Left lung (tissue), 10 donors: ENCODE results near the gene DNASE1L2. TPM values are rescaled to one million over a fixed set of nuclear protein-coding genes. Genes with fewer than 3 reads are reported as not detected.
"Not testable (repeated sequence)": the region's sequence is repeated elsewhere in the genome, so short reads cannot be mapped to it uniquely, and the experiment has no call there.

ENCODE experiments used
- ATAC-seq: fragments of 200-7000 bp; cut with Tn5 transposase; one replicate; pipeline ENCODE4 v1.9.1; 2020; ENCODE audit warnings: moderate library complexity
- DNase-seq, 4 donors: peaks; one replicate each; pipeline ENCODE4 v3.0.0-alpha.2; 2013 to 2020
- H3K27ac ChIP-seq, 2 donors: fragments of 200-600 bp; sonication (generic) in 1 of 2; one replicate each; pipeline versions ENCODE4 v1.5.0 to v1.8.0; 2020 to 2021
- H3K27me3 ChIP-seq, 2 donors: fragments of 200-600 bp; sonication (generic) in 1 of 2; one replicate each; pipeline versions ENCODE4 v1.5.0 to v1.8.0; 2020 to 2021
- H3K36me3 ChIP-seq, 2 donors: fragments of 200-600 bp; sonication (generic) in 1 of 2; one replicate each; pipeline versions ENCODE4 v1.5.0 to v1.8.0; 2020 to 2021
- H3K4me1 ChIP-seq, 2 donors: fragments of 200-600 bp; one replicate each; pipeline ENCODE4 v1.8.0; 2021
- H3K4me3 ChIP-seq, 2 donors: fragments of 200-600 bp; sonication (generic) in 1 of 2; one replicate each; pipeline versions ENCODE4 v1.5.0 to v1.8.0; 2020 to 2021; ENCODE audit warnings: mild to moderate bottlenecking in 1 of 2
- H3K9me3 ChIP-seq, 2 donors: fragments of 200-600 bp; sonication (generic) in 1 of 2; one replicate each; pipeline versions ENCODE4 v1.5.0 to v1.8.0; 2020 to 2021
- intact Hi-C, 2 donors: fragments of 100-400 bp; cut with DNase I; formaldehyde crosslinking; loops; one replicate each; pipeline versions ENCODE4 v1.11.2 to v1.14.2; 2022
- polyA plus RNA-seq, 6 donors: library from polyadenylated mRNA; unstranded; fragments of 120-200 nt; gene quantifications; one replicate each; pipeline ENCODE4 v1.2.1, GENCODE V29; 2013; ENCODE audit not compliant: insufficient read length in 6 of 6
- total RNA-seq, 2 donors: library from RNA; stranded (reverse); fragmentation: NEBNext Ultra II Directional; extraction: Animal tissue kit (Norgen Biotek cat#: 25700); gene quantifications; one replicate each; pipeline ENCODE4 v1.2.1, GENCODE V29; 2021
- TF ChIP-seq, protein P1 (sequence below), 2 donors: fragments of 200-600 bp; sonication (generic) in 1 of 2; IDR thresholded peaks; one replicate each; pipeline versions ENCODE4 v1.5.0 to v1.8.0; 2021; ENCODE audit warnings: antibody characterized with exemption in 2 of 2
- donor health status: DM: no; HTN: yes; CAD: no.
- donor health status: DM: no; HTN: no; CAD: no.

Gene DNASE1L2
- total and polyA plus RNA-seq, 8 donors, result 0.27 to 1.7 (median 0.99) TPM

DNA sequence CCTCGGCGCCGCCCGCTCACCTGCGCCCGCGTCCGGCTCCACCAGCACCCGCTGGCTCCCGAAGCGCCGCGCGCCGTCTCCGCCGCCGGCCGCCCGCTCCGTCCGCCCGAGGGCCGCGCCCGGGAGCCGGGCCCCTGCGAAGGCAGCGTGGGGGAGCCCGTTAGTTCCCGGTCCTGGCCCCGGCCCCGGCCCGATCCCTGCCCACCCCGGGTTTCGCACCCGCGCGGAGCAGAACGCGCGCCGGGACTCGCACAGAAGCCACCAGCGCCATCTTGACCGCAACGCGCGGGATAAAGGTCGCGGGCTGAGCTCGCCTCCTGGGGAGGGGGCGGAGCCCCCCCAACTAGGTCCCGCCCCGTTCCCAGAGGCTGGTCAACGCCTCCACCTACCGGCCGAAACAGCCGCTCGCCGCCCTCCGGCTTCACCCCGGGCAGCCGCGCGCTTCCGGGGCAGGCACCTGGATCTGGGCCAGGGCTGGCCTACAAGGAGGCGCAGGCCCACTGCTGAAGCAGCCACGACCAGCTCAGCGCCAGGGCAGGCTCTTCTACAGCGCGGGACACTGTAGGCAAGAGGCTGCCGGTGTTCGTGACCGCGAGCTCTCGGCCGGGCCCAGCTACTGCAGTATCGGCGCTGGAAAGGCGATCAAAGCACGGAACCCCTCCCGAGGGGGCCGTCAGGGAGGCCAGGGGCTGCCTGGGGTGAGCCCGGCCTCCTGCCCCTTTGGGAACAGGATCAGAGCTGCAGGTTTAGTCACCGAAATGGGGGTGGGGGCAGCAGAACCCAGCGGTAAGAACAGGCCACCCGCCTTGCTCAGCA lies 15.3 kb downstream of the DNASE1L2 start, which contains the start of gene ECI1:
ECI1 (minus strand) TSS at position 292 of the 816 bp plus-strand sequence; CDS start at position 271, 21 bp downstream.
- Histone ChIP-seq H3K27me3 (no peaks in the 10 kb centered on the region), H3K4me3 (peak within 1 kb of the TSS; percentile 48 to 64), H3K27ac (peak within 1 kb of the TSS; percentile 77 to 84), H3K36me3 (peaks cover 0 to 52% of the 10 kb centered on the region in 2 donors), H3K4me1 (peaks cover 14 to 32% of the 10 kb centered on the region in 2 donors), H3K9me3 (no peaks in the 10 kb centered on the region)
- TF ChIP-seq, protein P1, sequence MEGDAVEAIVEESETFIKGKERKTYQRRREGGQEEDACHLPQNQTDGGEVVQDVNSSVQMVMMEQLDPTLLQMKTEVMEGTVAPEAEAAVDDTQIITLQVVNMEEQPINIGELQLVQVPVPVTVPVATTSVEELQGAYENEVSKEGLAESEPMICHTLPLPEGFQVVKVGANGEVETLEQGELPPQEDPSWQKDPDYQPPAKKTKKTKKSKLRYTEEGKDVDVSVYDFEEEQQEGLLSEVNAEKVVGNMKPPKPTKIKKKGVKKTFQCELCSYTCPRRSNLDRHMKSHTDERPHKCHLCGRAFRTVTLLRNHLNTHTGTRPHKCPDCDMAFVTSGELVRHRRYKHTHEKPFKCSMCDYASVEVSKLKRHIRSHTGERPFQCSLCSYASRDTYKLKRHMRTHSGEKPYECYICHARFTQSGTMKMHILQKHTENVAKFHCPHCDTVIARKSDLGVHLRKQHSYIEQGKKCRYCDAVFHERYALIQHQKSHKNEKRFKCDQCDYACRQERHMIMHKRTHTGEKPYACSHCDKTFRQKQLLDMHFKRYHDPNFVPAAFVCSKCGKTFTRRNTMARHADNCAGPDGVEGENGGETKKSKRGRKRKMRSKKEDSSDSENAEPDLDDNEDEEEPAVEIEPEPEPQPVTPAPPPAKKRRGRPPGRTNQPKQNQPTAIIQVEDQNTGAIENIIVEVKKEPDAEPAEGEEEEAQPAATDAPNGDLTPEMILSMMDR (IDR thresholded peaks at IDR 0.05), result peak; percentile 48 to 79
- DNase-seq, result peak; percentile 90 to 100 (median 96)
- ATAC-seq, result peak; percentile 99
- intact Hi-C loops, result no loop called here

- Histone ChIP-seq H3K27ac (peak overlapping the region in 1 of 2 donors; percentile 84), H3K27me3 (no peaks in the 10 kb centered on the region), H3K36me3 (peaks cover 0 to 56% of the 10 kb centered on the region in 2 donors), H3K4me3 (no peak overlapping the region), H3K9me3 (no peaks in the 10 kb centered on the region), H3K4me1 (peaks cover 14 to 32% of the 10 kb centered on the region in 2 donors)
- intact Hi-C loops, result no loop called here
- ATAC-seq, result no peak
- TF ChIP-seq, protein P1 (IDR thresholded peaks at IDR 0.05), result no peak
- DNase-seq, result no peak
These were observed 16.5 kb downstream of the DNASE1L2 start for GRCh38 chr16:2252806-2253148.

GRCh38 chr16:2253293-2253692 lies 17.0 kb downstream of the DNASE1L2 start:
- TF ChIP-seq, protein P1 (IDR thresholded peaks at IDR 0.05), result no peak
- intact Hi-C loops, result no loop called here

DNA sequence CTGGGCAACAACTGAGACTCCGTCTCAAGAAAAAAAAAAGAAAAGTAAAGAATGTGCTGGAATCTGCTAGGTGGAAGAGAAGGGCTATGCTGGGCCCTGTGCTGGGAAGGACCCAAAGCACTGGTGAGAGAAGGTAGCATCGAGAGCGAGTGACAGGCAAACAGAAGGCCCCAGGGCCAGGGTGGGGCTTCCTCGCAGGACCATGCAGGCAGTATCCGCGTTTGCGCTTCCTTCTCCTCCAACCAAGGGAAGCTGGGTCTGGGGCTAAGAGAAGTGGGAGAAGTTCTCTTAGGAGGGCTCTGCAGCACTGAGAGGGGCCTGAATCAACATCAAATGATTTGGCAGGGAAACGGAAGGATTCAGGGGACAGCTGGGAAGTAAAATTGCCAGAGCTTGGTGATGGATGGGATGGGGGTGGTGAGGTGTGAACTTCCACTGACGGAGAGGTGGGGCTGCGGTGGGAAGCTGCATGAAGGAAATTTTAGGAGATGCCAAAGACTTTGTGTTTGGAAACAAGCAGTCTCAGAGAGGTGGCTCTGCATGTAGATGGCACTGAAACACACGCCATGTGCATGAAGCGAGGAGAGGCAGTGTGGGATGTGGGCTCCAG lies 20.4 kb downstream of the DNASE1L2 start:
- intact Hi-C loops, result no loop called here
- H3K4me1 ChIP-seq, result peaks cover 6 to 12% of the 10 kb centered on the region in 2 donors
- ATAC-seq (no peak), DNase-seq (no peak)
- TF ChIP-seq, protein P1 (IDR thresholded peaks at IDR 0.05), result no peak
- H3K27ac ChIP-seq, result no peak overlapping the region
- H3K9me3 ChIP-seq, result no peaks in the 10 kb centered on the region
- no peak overlapping the region for H3K4me3 ChIP-seq
- peaks cover 0 to 95% of the 10 kb centered on the region in 2 donors for H3K36me3 ChIP-seq
- H3K27me3 ChIP-seq, result no peaks in the 10 kb centered on the region

More at GRCh38 chr16:2253293-2253692, 17.0 kb downstream of the DNASE1L2 start:
- no peak for DNase-seq
- H3K27ac ChIP-seq, result no peak overlapping the region
- no peak overlapping the region for H3K4me3 ChIP-seq
- H3K36me3 ChIP-seq, result peaks cover 0 to 61% of the 10 kb centered on the region in 2 donors
- peaks cover 14 to 32% of the 10 kb centered on the region in 2 donors for H3K4me1 ChIP-seq
- no peaks in the 10 kb centered on the region for H3K9me3 ChIP-seq
- no peak for ATAC-seq
- H3K27me3 ChIP-seq, result no peaks in the 10 kb centered on the region

DNA sequence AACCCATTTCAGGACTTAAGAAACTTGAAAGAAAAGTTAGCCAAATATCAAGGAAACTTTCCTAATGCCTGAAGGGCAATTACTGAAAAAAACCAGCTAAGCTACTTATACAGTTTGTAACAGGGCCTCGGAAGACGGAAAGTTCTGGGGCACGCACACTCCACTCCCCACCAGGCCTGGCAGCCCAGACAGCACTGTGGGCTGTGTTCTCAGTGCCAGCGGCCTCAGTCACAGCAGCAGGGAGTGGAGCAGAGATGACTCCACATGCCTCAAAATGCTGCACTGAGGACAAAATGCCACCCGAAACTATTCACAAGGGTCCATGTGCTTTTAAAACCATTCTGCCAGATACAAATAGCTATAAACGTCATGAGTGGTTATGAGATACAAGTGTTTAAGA lies 21.5 kb downstream of the DNASE1L2 start:
- Histone ChIP-seq H3K9me3 (no peaks in the 10 kb centered on the region), H3K36me3 (peaks cover 0 to 100% of the 10 kb centered on the region in 2 donors), H3K27ac (no peak overlapping the region), H3K4me1 (peaks cover 0 to under 1% of the 10 kb centered on the region in 2 donors), H3K27me3 (no peaks in the 10 kb centered on the region), H3K4me3 (no peak overlapping the region)
- ATAC-seq, result no peak
- intact Hi-C loops, result no loop called here
- TF ChIP-seq, protein P1 (IDR thresholded peaks at IDR 0.05), result no peak
- DNase-seq, result no peak

GRCh38 chr16:2258530-2258929 lies 22.3 kb downstream of the DNASE1L2 start:
- H3K36me3 ChIP-seq, result peaks cover 0 to 100% of the 10 kb centered on the region in 2 donors
- ATAC-seq, H3K27ac ChIP-seq, H3K27me3 ChIP-seq, DNase-seq, H3K9me3 ChIP-seq, H3K4me3 ChIP-seq, intact Hi-C loops, H3K4me1 ChIP-seq: not testable (repeated sequence)
